NCI-H345 treated with DMSO at 0.1 percent for 48 hours (cell line): ENCODE measurements around the gene MTF1.
A peak's percentile ranks its signal among the peaks of the same experiment; 100 is the strongest.
"Not testable (repeated sequence)": the region's sequence is repeated elsewhere in the genome, so short reads cannot be mapped to it uniquely, and the experiment has no call there.

Experiments used
- DNase-seq: peaks from one replicate; lab custom pipeline; 2025; ENCODE audit not compliant: unreplicated experiment; lab: John Stamatoyannopoulos, UW

The MTF1 gene

GRCh38 chr1:37794372-37795339, 64.7 kb downstream of the MTF1 start:
- DNase-seq, result no peak

GRCh38 chr1:37793773-37794371, 65.5 kb downstream of the MTF1 start, which contains the start of gene MANEAL:
Gene MANEAL (plus strand): TSS chr1:37793847. CDS start chr1:37794183, 336 bp downstream.
- DNase-seq, result peak; percentile 30

GRCh38 chr1:37792943-37793686, 66.3 kb downstream of the MTF1 start:
- DNase-seq, result no peak

- DNase-seq, result no peak
Measured at GRCh38 chr1:37782491-37782890, 76.9 kb downstream of the MTF1 start.

DNA sequence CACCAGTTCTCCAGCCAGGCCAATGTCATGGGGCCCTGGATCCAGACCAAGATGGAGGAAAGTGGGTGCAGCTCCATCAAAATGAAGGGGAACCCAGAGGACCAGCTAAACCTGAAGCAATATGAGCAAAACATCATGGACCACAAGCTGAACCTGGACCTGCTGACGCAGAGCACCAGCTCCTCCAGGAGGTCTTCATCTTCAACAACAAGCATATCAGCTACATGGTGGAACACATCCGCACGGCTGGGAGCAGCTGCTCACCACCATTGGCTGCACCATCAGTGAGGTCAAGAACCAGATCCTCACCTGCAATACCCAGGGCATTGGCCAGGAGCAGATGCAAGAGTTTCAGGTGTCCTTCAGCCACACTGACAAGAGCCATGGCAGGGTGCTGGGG, 80.7 kb downstream of the MTF1 start:
- no peak for DNase-seq

DNA sequence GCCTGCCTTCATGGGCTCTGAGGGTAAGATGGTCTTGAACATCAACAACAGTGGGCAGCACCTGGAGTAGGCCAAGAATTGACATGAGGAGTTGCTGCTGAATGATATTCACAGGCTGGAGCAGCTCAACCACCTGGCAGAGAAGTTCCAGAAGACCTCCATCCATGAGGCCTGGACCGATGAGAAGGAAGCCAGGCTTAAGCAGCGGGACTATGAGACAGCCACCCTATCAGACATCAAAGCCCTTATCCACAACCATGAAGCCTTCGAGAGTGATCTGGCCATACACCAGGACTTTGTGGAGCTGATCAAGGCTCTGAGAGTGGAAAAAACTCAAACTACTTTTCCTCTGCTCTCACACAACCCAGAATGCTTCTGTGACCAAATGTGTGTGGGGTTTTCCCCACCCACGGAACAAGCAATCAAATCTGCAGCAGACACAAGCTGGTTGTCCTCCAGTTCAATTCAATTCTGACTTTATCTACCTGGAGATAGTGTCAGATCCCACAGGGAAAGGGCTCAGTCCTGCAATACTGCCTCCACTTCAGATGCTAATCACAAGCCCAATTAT, 82.4 kb downstream of the MTF1 start:
- no peak for DNase-seq

DNA sequence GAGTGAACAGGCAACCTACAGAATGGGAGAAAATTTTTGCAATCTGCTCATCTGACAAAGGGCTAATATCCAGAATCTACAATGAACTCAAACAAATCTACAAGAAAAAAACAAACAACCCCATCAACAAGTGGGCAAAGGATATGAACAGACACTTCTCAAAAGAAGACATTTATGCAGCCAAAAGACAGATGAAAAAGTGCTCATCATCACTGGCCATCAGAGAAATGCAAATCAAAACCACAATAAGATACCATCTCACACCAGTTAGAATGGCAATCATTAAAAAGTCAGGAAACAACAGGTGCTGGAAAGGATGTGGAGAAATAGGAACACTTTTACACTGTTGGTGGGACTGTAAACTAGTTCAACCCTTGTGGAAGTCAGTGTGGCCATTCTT, 88.0 kb downstream of the MTF1 start:
- not testable (repeated sequence) for DNase-seq

DNA sequence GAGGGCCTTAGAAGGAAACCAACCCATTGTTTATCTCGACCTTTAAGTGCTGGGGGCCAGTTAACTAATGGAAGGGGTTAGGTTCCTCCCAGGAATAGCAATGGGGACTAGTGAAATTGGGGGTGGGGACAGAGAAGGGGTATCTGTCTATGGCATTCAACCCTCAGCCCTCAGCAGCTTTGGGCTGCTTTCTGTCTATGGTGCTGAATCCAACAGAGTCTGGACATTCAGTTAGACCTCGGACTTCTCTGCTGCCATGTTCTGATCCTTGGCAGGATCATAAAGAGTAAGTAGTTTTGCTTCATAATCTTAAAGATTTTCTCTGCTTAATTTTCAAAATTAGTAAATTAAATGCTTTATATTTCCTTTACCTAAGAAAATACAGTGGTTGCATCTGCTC, 91.9 kb downstream of the MTF1 start:
- DNase-seq, result no peak

DNA sequence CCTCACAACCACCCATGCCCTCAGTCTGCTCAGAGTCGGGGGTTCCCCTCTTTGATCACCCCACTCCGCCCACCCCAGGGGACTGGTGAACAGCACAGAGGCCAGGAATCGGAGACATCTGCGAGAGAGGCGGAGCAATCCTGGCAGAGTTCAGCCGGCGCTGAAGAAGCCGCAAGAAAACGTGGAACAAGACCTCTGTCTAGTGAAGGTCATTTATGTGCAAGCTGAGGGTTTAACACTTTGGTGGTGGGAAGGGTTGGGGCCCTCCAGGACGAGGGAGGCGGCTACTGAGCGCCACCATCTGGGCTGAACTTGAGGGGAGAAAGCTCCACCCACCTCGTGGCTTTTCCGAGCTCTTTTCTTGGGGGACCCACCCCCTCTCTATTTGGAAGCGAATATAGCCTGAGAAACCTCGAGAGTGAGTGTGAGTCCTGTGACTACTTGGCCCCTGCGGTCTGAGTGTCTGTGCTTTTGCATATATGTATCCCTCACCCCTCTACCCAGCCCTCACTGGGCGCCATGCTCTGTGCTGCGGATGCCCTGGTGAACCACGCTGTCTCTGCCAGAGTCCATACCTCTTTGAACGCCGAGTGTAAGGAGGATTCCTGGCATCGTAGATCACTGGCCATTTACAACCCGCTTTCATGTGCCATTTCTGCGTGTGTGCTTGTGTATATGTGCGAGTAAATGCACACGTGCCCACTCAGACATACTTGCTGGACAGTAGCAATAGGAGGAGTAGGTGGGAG, 93.3 kb downstream of the MTF1 start:
- no peak for DNase-seq

DNA sequence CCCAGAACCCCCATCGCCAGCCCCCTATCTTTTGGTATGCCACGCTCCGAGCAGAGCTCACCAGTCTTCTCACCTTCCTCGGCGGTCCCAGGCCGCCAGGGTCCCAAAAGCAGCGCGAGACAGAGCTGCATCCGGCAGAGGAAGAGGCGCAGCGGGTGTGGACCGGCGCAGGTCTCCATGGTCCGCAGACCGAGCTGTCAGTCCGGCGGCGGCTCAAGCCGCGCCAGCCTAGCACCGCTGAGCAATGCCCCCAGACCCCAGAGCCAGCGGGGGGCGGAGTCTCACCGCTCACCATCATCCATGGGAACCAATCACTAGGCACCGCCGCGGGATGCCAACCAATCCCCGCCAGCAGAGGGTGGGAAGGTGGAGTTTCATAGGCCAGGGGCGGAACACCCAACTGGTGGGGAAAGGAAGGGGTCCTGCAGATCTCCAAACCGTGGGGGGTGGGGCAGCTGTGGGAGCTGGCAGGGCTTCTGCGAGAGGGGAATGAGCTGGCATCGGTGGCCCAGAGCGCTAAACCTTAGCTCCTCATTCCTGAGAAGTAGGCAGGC, 94.4 kb downstream of the MTF1 start, which contains the start of gene EPHA10:
EPHA10 (minus strand) TSS at position 233 of the 554 bp plus-strand sequence; CDS start at position 179, 54 bp downstream.
- peak; percentile 78 for DNase-seq

DNA sequence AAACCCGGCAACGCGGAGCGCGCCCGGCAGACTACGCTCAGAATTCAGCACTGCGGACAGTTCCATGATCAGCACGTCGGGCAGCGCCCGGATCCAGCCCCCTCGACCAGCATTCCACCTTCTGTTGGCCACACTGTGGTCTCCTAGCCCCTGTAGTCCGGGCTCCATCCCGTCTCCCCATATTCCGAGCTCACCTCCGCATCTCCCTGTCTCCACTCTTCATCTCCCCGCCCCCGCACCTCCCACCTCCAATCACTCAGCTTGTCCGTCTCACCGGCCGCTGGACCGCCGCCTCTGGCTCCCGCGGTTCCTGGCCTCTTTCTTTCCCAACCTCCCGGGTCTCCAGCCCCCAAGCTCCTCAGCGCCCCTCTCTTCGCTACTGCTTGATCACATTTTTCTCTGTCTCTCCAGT, 95.0 kb downstream of the MTF1 start:
- DNase-seq, result no peak

DNA sequence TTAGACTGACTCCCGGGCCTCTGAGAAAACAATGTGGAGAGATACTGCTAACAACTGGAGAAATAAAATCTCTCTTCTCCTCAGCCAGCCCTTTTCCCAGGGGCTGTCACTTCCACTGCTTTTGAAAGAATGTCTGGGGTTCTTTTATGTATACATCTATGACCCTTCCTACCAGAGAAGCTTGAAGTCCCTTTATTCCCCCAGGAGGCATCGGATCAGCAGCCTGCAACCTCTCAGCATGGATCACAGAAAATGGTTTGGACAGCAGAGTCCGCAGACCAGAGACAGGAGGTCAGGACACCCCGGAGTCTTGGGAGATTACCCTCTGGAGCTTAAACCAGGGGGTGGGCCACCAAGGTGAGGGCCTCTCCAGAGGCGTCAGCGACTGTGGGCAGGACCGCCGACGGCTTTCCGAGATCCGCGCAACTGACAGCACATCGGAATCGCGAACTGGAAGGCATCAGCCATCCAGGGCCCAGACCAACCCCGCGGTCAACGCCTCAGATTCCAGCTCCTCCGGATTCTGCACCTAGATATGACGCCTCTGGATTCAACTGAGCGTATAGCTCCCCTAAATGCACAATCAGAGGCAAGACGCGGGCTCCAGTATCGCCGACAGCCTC, 95.5 kb downstream of the MTF1 start:
- DNase-seq, result no peak

GRCh38 chr1:37762516-37762915, 96.9 kb downstream of the MTF1 start:
- no peak for DNase-seq

DNA sequence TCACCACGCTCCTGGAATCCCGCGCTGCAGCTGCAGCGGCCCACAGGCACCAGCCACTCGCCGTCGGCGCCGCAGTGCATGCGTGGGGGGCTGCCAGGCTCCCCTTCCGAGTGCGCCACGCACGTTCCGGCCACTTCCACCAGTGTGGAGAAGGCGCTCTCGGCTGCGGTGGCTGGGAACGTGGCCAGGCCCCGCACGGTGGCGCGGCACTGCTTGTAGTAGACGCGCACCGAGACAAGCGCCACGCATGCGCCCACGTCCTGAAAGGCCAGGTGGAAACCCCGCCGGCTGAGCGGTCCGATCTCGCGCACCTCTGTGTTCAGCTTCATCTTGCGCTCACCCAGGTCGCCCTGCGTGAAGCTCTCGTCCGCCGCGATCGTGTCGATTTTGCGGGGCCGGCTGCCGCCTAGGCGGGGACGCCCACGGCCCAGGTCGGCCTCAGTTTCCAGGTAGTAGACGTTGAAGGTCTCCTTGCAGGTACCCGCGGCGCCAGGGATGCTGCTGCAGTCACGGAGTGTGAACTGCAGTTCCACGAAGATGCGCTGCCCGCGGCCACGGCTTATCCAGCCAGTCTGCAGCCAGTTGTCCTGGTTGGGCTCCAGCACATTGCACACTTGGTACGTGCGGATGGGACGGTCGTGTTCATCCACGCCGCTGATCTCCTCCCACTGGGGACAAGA, 97.8 kb downstream of the MTF1 start:
- DNase-seq, result no peak
